ENCODE results near the gene GOLGA8S.
"Not testable (repeated sequence)": the region's sequence is repeated elsewhere in the genome, so short reads cannot be mapped to it uniquely, and the experiment has no call there.

GOLGA8S gene

GRCh38 chr15:23354448-23354847 lies at the start of gene GOLGA8S:
Gene GOLGA8S (plus strand): TSS chr15:23354748. CDS start chr15:23354810, 62 bp downstream.
- intact Hi-C loops (cut with DNase I); DNase-seq: not testable (repeated sequence)

- intact Hi-C loops (cut with DNase I); DNase-seq: not testable (repeated sequence)
Measured at GRCh38 chr15:23304805-23305204, 49.7 kb upstream of the GOLGA8S start.

- intact Hi-C loops (cut with DNase I); DNase-seq: not testable (repeated sequence)
Measured at GRCh38 chr15:23305921-23306320, 48.6 kb upstream of the GOLGA8S start.

- peak in 1 of 10 donors; percentile 60 for DNase-seq
- intact Hi-C loops (cut with DNase I): not testable (repeated sequence)
Measured at GRCh38 chr15:23311233-23311632, 43.3 kb upstream of the GOLGA8S start.

- DNase-seq; intact Hi-C loops (cut with DNase I): not testable (repeated sequence)
Measured at GRCh38 chr15:23334096-23334495, 20.5 kb upstream of the GOLGA8S start, which contains the start of gene GOLGA6L26. Gene GOLGA6L26 (minus strand): TSS chr15:23334196. CDS start chr15:23334135, 61 bp downstream.

GRCh38 chr15:23362622-23363021 lies 8.1 kb downstream of the GOLGA8S start:
- intact Hi-C loops (cut with DNase I); DNase-seq: not testable (repeated sequence)

- DNase-seq; intact Hi-C loops (cut with DNase I): not testable (repeated sequence)
Measured at GRCh38 chr15:23364261-23364660, 9.7 kb downstream of the GOLGA8S start.

GRCh38 chr15:23370578-23370977 lies 16.0 kb downstream of the GOLGA8S start:
- no peak for DNase-seq
- intact Hi-C loops (cut with DNase I): no loop called here

GRCh38 chr15:23371134-23371533 lies 16.6 kb downstream of the GOLGA8S start:
- DNase-seq; intact Hi-C loops (cut with DNase I): not testable (repeated sequence)

GRCh38 chr15:23371868-23372267 lies 17.3 kb downstream of the GOLGA8S start:
- DNase-seq; intact Hi-C loops (cut with DNase I): not testable (repeated sequence)

- intact Hi-C loops (cut with DNase I): no loop called here
- DNase-seq: peak in 1 of 10 donors; percentile 72
Measured at GRCh38 chr15:23372284-23372683, 17.7 kb downstream of the GOLGA8S start.

GRCh38 chr15:23372891-23373600 lies 18.5 kb downstream of the GOLGA8S start:
- DNase-seq: peak in 2 of 10 donors; percentile 71 to 84
- intact Hi-C loops (cut with DNase I): not testable (repeated sequence)

- peak in 1 of 10 donors; percentile 54 for DNase-seq
Measured at GRCh38 chr15:23374226-23374625, 19.7 kb downstream of the GOLGA8S start.

GRCh38 chr15:23378946-23379345 lies 24.4 kb downstream of the GOLGA8S start:
- DNase-seq; intact Hi-C loops (cut with DNase I): not testable (repeated sequence)

More at GRCh38 chr15:23374226-23374625, 19.7 kb downstream of the GOLGA8S start:
- intact Hi-C loops (cut with DNase I): not testable (repeated sequence)

GRCh38 chr15:23380700-23381099 lies 26.2 kb downstream of the GOLGA8S start:
- DNase-seq: not testable (repeated sequence)

GRCh38 chr15:23381192-23381591 lies 26.6 kb downstream of the GOLGA8S start:
- intact Hi-C loops (cut with DNase I); DNase-seq: not testable (repeated sequence)

More at GRCh38 chr15:23380700-23381099, 26.2 kb downstream of the GOLGA8S start:
- intact Hi-C loops (cut with DNase I): not testable (repeated sequence)

- intact Hi-C loops (cut with DNase I): no loop called here
- DNase-seq: no peak
Measured at GRCh38 chr15:23384371-23384770, 29.8 kb downstream of the GOLGA8S start.

- no peak for DNase-seq
- intact Hi-C loops (cut with DNase I): no loop called here
Measured at GRCh38 chr15:23385886-23386430, 31.4 kb downstream of the GOLGA8S start.

- no peak for DNase-seq
- intact Hi-C loops (cut with DNase I): no loop called here
Measured at GRCh38 chr15:23387621-23388190, 33.2 kb downstream of the GOLGA8S start.

- intact Hi-C loops (cut with DNase I): no loop called here
- no peak for DNase-seq
Measured at GRCh38 chr15:23395030-23395692, 40.6 kb downstream of the GOLGA8S start.

- no peak for DNase-seq
- intact Hi-C loops (cut with DNase I): no loop called here
Measured at GRCh38 chr15:23395832-23396231, 41.3 kb downstream of the GOLGA8S start.

Measured in posterior cingulate gyrus (tissue), 11 donors.